Effector memory CD4-positive, alpha-beta T cell (primary cell): ENCODE measurements around the gene NAMPT.
"Not testable (repeated sequence)": the region's sequence is repeated elsewhere in the genome, so short reads cannot be mapped to it uniquely, and the experiment has no call there.

Source experiments
- DNase-seq, 3 donors: peaks; one replicate each; pipeline ENCODE4 v3.0.0-alpha.2; 2020
- H3K27ac ChIP-seq: 2 replicates; pipeline ENCODE4 v1.7.0; 2013; ENCODE audit warnings: mild to moderate bottlenecking, low read length, moderate library complexity; ENCODE audit not compliant: insufficient read depth, poor library complexity, severe bottlenecking
- H3K27me3 ChIP-seq: replicated peaks from 2 replicates; pipeline ENCODE4 v1.7.0; 2013; ENCODE audit warnings: mild to moderate bottlenecking, low read length; ENCODE audit not compliant: insufficient read depth, control insufficient read depth, poor library complexity, severe bottlenecking
- H3K36me3 ChIP-seq: 2 replicates; pipeline ENCODE4 v1.7.0; 2013; ENCODE audit warnings: mild to moderate bottlenecking, low read length, moderate library complexity; ENCODE audit not compliant: control insufficient read depth, insufficient read depth
- H3K4me1 ChIP-seq: 2 replicates; pipeline ENCODE4 v1.7.0; 2013; ENCODE audit warnings: low read length, mild to moderate bottlenecking; ENCODE audit not compliant: control insufficient read depth, insufficient read depth, poor library complexity, severe bottlenecking
- H3K4me3 ChIP-seq: 2 replicates; pipeline ENCODE4 v1.7.0; 2013; ENCODE audit warnings: low read length, low read depth, mild to moderate bottlenecking; ENCODE audit not compliant: insufficient read depth, poor library complexity, severe bottlenecking
- H3K9me3 ChIP-seq: 2 replicates; pipeline ENCODE4 v1.7.0; 2013; ENCODE audit warnings: mild to moderate bottlenecking, low read length, moderate library complexity; ENCODE audit not compliant: control insufficient read depth

Gene NAMPT

GRCh38 chr7:106305732-106306131 is 20.9 kb upstream of the NAMPT start:
- DNase-seq: no peak
- H3K9me3 ChIP-seq: no peaks in the 10 kb centered on the region
- no peaks in the 10 kb centered on the region for H3K4me1 ChIP-seq
- no peaks in the 10 kb centered on the region for H3K36me3 ChIP-seq
- H3K27me3 ChIP-seq: no peaks in the 10 kb centered on the region
- no peak overlapping the region for H3K4me3 ChIP-seq
- no peak overlapping the region for H3K27ac ChIP-seq

- DNase-seq: no peak
- no peaks in the 10 kb centered on the region for H3K27me3 ChIP-seq
- H3K4me1 ChIP-seq: no peaks in the 10 kb centered on the region
- H3K27ac ChIP-seq: no peak overlapping the region
- no peaks in the 10 kb centered on the region for H3K36me3 ChIP-seq
- H3K9me3 ChIP-seq: no peaks in the 10 kb centered on the region
- H3K4me3 ChIP-seq: no peak overlapping the region
These were observed 19.8 kb upstream of the NAMPT start for GRCh38 chr7:106304568-106304967.

- H3K9me3 ChIP-seq, H3K27ac ChIP-seq, H3K4me3 ChIP-seq, H3K4me1 ChIP-seq, H3K27me3 ChIP-seq, DNase-seq, H3K36me3 ChIP-seq: not testable (repeated sequence)
These were observed 13.8 kb upstream of the NAMPT start for GRCh38 chr7:106298631-106299030.

GRCh38 chr7:106298155-106298554 is 13.4 kb upstream of the NAMPT start:
- H3K27me3 ChIP-seq, H3K36me3 ChIP-seq, DNase-seq, H3K27ac ChIP-seq, H3K9me3 ChIP-seq, H3K4me1 ChIP-seq, H3K4me3 ChIP-seq: not testable (repeated sequence)

GRCh38 chr7:106294334-106294733 is 9.6 kb upstream of the NAMPT start:
- no peak overlapping the region for H3K4me3 ChIP-seq
- no peak for DNase-seq
- no peak overlapping the region for H3K27ac ChIP-seq
- no peaks in the 10 kb centered on the region for H3K27me3 ChIP-seq
- H3K9me3 ChIP-seq: no peaks in the 10 kb centered on the region
- H3K4me1 ChIP-seq: no peaks in the 10 kb centered on the region
- H3K36me3 ChIP-seq: no peaks in the 10 kb centered on the region

GRCh38 chr7:106291247-106291646 is 6.5 kb upstream of the NAMPT start:
- no peaks in the 10 kb centered on the region for H3K36me3 ChIP-seq
- no peak overlapping the region for H3K4me3 ChIP-seq
- no peak for DNase-seq
- no peaks in the 10 kb centered on the region for H3K4me1 ChIP-seq
- H3K27me3 ChIP-seq: no peaks in the 10 kb centered on the region
- no peak overlapping the region for H3K27ac ChIP-seq
- no peaks in the 10 kb centered on the region for H3K9me3 ChIP-seq

GRCh38 chr7:106290319-106290718 is 5.5 kb upstream of the NAMPT start:
- Histone ChIP-seq H3K27ac (no peak overlapping the region), H3K4me3 (no peak overlapping the region), H3K4me1 (peaks cover 6% of the 10 kb centered on the region), H3K9me3 (no peaks in the 10 kb centered on the region), H3K27me3 (no peaks in the 10 kb centered on the region), H3K36me3 (no peaks in the 10 kb centered on the region)
- no peak for DNase-seq

- DNase-seq: no peak
- Histone ChIP-seq H3K9me3 (no peaks in the 10 kb centered on the region), H3K36me3 (no peaks in the 10 kb centered on the region), H3K4me1 (peaks cover 6% of the 10 kb centered on the region), H3K27ac (no peak overlapping the region), H3K27me3 (no peaks in the 10 kb centered on the region), H3K4me3 (no peak overlapping the region)
These were observed 5.1 kb upstream of the NAMPT start for GRCh38 chr7:106289848-106290247.

- H3K27me3 ChIP-seq: no peaks in the 10 kb centered on the region
- H3K9me3 ChIP-seq: no peaks in the 10 kb centered on the region
- H3K4me3 ChIP-seq: no peak overlapping the region
- H3K4me1 ChIP-seq: peaks cover 11% of the 10 kb centered on the region
- H3K27ac ChIP-seq: no peak overlapping the region
- DNase-seq: no peak
- H3K36me3 ChIP-seq: no peaks in the 10 kb centered on the region
These were observed 3.5 kb upstream of the NAMPT start for GRCh38 chr7:106288263-106288662.

GRCh38 chr7:106287786-106288185 is 3.0 kb upstream of the NAMPT start:
- Histone ChIP-seq H3K4me3 (no peak overlapping the region), H3K27ac (no peak overlapping the region), H3K9me3 (no peaks in the 10 kb centered on the region), H3K36me3 (no peaks in the 10 kb centered on the region), H3K27me3 (no peaks in the 10 kb centered on the region), H3K4me1 (peaks cover 11% of the 10 kb centered on the region)
- DNase-seq: no peak
